Measurements from ENCODE around the gene PTH.

DNA sequence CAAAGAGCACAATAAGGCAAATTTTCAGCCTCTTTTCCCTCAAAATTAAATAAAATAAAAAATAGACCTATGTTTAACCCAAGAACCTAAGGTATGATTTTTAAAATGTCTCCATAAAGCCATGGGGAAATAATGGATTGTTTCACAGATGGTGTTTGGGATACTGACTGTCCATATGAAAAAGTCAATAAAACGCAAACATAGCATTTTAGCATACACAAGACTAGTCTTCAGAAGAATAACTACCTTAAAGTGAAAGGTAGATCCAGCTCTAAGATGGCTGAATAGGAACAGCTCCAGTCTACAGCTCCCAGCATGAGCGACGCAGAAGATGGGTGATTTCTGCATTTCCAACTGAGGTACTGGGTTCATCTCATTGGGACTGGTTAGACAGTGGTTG, 16.1 kb downstream of the PTH start:
- TF ChIP-seq, protein P1, sequence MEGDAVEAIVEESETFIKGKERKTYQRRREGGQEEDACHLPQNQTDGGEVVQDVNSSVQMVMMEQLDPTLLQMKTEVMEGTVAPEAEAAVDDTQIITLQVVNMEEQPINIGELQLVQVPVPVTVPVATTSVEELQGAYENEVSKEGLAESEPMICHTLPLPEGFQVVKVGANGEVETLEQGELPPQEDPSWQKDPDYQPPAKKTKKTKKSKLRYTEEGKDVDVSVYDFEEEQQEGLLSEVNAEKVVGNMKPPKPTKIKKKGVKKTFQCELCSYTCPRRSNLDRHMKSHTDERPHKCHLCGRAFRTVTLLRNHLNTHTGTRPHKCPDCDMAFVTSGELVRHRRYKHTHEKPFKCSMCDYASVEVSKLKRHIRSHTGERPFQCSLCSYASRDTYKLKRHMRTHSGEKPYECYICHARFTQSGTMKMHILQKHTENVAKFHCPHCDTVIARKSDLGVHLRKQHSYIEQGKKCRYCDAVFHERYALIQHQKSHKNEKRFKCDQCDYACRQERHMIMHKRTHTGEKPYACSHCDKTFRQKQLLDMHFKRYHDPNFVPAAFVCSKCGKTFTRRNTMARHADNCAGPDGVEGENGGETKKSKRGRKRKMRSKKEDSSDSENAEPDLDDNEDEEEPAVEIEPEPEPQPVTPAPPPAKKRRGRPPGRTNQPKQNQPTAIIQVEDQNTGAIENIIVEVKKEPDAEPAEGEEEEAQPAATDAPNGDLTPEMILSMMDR (tag by site-specific recombination; IDR thresholded peaks at IDR 0.05), result no peak
- no peak for TF ChIP-seq YY1 (tag by site-specific recombination; IDR thresholded peaks at IDR 0.05)
- TF ChIP-seq, protein P2, sequence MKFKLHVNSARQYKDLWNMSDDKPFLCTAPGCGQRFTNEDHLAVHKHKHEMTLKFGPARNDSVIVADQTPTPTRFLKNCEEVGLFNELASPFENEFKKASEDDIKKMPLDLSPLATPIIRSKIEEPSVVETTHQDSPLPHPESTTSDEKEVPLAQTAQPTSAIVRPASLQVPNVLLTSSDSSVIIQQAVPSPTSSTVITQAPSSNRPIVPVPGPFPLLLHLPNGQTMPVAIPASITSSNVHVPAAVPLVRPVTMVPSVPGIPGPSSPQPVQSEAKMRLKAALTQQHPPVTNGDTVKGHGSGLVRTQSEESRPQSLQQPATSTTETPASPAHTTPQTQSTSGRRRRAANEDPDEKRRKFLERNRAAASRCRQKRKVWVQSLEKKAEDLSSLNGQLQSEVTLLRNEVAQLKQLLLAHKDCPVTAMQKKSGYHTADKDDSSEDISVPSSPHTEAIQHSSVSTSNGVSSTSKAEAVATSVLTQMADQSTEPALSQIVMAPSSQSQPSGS (tag by site-specific recombination; IDR thresholded peaks at IDR 0.05; ENCODE audit: low read depth), result no peak
- TF ChIP-seq ZNF155 (tag by site-specific recombination; IDR thresholded peaks at IDR 0.05), result no peak
- TF ChIP-seq ZNF580 (tag by site-specific recombination; IDR thresholded peaks at IDR 0.05), result no peak
- no peak for TF ChIP-seq MZF1 (tag by site-specific recombination; IDR thresholded peaks at IDR 0.05; ENCODE audit: borderline replicate concordance)
- TF ChIP-seq SP2 (tag by site-specific recombination; IDR thresholded peaks at IDR 0.05), result no peak
- no peak for TF ChIP-seq ZNF560 (tag by site-specific recombination; IDR thresholded peaks at IDR 0.05; ENCODE audit: borderline replicate concordance)
- TF ChIP-seq ZNF121 (tag by site-specific recombination; IDR thresholded peaks at IDR 0.05), result no peak
- TF ChIP-seq, protein P3, sequence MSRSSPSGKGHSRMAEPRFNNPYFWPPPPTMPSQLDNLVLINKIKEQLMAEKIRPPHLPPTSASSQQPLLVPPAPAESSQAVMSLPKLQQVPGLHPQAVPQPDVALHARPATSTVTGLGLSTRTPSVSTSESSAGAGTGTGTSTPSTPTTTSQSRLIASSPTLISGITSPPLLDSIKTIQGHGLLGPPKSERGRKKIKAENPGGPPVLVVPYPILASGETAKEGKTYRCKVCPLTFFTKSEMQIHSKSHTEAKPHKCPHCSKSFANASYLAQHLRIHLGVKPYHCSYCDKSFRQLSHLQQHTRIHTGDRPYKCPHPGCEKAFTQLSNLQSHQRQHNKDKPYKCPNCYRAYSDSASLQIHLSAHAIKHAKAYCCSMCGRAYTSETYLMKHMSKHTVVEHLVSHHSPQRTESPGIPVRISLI (tag by site-specific recombination; IDR thresholded peaks at IDR 0.05), result no peak
- no peak for TF ChIP-seq ZNF10 (tag by site-specific recombination; IDR thresholded peaks at IDR 0.05)

Measured in HEK293 (cell line).